Activated CD4-positive, alpha-beta T cell treated with anti-CD3 and anti-CD28 coated beads for 48 hours (primary cell): Measurements from ENCODE around the gene MAMDC4.

Source experiments
- DNase-seq: peaks from one replicate; pipeline ENCODE4 v3.0.0-alpha.2; 2020

The MAMDC4 gene

DNA sequence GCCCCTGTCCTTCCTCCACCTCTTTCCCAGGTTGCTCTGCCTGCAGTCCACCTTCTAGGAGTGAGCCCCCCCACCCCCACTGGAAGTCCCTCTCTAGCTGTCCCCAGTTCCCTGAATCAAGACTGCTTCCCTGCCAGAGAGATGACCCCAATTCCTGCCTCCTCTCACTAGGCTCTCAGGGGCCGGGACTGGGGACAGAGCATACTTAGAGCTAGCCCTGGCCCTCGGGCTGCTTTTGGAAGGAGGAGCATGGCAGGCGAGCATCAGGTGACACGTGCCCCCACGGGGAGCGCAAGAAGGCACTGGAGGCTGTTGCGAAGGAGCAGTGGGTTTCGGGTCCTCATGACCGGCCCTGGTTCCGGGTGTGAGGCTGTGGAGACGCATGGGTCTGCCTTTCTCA, 43.9 kb downstream of the MAMDC4 start:
- no peak for DNase-seq

DNA sequence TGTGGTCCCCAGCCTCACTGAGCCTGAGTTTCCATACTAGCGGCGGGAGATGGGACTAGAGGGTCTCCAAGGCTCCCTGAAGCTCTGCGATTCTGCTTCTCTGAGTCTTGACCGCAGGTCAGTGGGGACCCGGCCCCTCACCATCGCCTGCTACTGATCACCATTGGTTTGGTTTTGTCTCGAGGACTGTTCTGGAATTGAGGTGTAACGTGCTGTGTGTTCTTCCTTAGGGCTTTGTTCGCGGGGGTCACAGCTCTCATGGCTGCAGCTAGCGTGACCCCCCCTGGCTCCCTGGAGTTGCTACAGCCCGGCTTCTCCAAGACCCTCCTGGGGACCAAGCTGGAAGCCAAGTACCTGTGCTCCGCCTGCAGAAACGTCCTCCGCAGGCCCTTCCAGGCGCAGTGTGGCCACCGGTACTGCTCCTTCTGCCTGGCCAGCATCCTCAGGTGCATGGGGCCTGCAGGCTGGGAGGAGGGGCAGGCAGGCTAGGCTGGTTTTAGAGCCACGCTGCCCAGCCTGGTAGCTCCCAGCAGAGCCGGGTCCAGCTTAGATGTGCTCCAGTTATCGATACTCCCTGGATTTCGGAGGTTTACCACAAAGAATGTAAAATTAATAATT, 46.4 kb downstream of the MAMDC4 start:
- DNase-seq, result no peak

DNA sequence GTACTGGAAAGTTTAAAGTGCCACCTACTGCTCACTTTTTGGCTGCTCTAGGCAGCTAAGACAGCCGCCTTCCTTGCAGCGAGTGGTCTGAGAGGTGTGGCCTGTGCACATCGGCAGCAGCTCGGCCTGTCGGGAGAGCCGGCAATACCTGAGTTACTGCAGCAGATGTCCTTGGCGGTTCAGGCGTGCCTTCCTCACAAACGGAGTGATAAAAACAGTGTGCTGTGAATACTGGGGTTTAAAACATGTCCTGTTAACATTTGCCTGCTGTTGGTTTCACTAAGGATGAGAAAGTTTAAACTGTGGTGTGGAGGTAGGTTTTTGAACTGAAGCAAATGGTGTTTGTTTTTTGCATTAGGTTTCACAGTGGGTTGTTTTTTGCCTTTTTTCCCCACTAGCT, 47.0 kb downstream of the MAMDC4 start:
- DNase-seq, result no peak

DNA sequence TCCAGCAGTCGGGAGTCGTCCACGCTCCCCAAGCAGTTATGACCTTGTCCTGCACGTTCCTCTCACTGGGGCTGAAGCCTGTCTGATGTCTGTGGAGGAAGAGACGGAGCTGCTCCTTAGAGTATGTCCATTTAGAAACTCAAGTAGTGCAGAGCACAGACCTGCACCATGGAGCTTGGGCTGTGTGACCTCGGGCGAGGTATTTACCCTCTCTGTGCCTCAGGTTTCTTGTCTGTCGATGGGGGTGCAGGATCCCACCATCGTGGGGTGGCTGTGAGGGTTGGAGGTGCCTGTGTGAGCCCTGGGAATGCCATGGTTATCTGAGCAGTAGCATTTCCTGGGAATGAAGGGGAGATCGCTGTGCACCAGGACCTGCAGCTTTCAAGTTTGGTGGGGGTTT, 48.4 kb downstream of the MAMDC4 start:
- no peak for DNase-seq

DNA sequence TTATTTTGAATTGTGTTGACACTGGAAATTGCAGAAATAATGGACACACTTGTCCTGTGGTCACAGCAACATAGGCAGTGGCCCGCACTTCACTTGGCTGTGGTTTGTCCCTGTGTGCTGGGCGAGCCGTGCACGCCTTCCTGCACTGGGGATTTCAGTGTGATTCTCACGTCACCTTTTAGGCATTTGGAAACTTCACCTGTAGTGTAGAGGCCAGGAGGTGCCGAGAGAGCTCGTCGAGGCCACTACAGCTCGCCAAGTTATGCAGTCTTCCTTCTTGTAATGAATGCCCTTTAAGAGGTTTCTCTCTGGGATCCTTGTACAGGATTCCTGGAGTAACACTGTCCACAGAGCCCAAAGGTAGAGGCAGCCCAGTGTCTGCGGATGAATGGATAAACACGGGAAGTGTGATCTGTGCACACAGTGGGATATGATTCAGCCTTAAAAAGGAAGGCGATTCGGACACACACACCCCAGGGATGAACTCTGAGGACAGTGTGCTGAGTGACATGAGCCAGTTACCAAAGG, 48.9 kb downstream of the MAMDC4 start:
- DNase-seq, result no peak

DNA sequence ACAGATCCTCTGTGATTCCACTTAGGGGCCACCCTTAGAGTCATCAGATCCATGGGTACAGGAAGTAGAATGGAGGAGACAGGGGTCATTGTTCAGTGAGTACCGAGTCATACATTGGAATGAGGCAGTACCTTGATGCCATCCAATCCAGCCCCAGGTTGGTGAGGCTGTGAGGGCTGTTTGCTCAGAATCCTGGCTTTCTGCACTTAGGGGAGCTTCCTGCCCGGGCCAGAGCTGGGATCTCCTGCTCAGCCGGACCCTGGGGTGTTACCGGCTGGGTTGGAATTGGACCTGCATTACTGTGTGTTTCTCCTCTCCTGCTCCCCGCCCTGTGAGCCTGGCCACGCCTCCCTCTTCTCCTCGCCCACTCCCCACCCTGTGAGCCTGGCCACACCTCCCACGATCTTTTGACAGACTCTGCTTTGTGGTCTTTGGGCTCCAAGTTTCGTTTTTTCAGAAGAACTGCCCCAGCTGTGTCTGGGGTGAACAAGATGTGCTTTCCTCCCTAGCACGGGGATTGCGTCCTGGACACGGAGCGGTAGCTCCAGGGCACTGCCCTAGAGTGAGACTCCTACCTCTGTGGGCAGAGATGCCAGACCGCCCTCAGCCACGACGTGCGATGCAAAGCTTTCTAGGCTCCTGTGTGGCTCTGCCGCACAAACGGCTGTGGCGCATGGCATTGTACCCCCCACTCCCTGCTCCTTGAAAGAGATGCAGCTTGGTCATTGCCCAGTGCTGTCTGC, 49.5 kb downstream of the MAMDC4 start:
- DNase-seq, result peak; percentile 84

DNA sequence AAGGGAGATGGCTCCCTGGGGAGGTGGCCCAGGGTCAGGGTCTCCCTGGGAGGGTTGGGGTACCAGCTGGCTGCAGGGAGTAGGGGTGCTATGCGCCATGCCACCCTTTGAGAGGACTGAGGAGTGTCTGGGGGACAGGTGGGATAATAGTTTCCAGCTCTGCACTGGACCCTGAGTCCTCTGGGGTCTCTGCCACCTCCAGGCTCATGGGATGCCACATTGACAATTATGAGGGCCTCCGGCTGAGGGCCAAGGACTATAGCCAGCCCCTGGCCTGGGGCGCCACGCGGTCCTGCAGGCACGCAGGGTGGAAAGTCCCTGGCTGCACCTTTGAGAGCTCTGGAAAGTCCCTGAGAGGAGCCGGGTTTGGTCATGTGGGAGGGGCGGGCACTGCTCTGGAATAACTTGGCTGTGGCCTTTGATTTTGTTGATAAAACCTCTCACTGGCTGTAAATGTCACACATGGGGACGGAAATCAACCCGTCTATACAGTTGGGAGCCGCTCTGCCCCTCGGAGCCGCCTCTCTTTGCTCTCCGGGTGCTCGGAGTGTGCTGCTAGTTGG, 50.2 kb downstream of the MAMDC4 start:
- DNase-seq, result peak; percentile 92

DNA sequence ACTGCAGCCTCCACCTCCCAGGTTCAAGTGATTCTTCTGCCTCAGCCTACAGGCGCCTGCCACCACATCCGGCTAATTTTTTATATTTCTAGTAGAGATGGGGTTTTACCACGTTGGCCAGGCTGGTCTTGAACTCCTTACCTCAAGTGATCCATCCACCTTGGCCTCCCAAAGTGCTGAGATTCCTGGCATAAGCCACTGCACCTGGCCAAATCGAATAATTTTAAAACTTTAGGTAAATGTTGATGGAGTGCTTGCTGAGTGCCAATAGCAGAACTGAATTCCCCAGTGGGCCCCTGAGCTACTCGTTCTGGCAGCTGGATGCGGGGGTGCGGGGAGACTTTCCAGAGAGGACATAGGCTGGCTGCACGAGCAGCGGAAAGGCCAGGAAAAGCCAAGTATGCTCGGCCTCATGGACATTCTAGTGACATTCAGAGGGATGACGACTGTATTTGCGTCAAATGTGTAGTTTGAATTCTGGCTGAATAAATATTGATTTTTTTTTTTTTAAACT, 51.0 kb downstream of the MAMDC4 start:
- DNase-seq, result no peak

DNA sequence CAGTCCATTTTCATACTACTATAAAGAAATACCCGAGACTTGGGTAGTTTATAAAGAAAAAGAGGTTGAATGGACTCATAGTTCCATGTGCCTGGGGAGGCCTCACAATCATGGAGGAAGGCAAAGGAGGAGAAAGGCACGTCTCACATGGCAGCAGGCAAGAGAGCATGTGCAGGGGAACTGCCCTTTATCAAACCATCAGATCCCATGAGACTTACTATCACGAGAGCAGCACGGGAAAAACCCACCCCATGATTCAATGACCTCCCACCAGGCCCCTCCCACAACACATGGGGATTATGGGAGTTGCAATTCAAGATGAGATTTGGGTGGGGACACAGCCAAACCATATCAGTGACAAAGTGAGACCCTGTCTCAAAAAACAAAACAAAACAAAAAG, 54.1 kb downstream of the MAMDC4 start:
- DNase-seq, result no peak

DNA sequence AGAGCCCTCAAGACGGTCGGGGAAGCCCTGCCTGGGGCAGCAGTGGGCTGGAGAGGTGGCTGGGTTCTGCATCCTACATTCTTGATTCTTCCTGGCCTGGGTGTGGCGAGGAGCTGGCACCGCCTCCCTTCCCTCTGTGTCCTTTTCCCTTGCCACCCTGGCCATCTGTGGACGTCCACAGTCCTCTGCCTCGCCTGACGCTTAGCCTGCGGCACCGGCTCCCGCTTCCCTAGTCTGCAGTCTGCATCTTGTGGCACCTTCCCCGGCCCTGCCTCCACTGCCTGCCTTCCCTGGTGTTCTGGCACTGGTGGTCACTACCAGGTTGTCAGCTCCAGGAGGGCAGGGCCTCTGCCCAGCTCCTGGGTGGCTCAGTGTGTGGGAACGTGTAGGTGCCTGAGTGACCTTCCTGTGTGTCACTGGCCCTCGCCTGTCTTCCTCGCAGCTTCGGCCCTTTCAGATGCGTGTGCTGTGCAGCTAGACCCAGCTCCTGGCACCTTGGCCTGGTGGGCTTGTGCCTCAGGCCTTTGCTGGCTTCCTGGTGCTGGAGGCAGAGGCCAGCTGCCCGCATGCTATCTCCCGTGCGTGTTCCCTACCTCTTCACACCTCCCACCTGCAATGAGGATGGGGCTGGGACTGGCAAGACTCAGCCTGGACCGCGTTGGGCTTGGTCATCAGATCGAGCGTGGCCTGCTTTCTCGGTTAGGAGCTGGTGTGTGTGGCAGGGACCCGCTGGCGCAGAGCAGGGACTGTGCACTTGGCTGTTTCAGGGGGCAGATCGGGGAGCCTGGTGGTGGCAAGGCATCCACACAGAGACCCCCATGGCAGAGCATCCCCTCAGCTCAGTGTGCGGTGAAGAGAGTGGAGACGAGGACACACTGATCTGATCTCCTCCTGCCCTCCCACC, 55.1 kb downstream of the MAMDC4 start:
- DNase-seq, result no peak
